GM19238 (cell line): ENCODE measurements around the gene ITGB1BP1.

Experiments
- DNase-seq: peaks from one replicate; pipeline ENCODE4 v3.0.0; 2011; ENCODE audit warnings: low spot score; ENCODE audit not compliant: insufficient read length

Gene ITGB1BP1

GRCh38 chr2:9424447-9425164 lies 1.3 kb upstream of the ITGB1BP1 start:
- no peak for DNase-seq

- no peak for DNase-seq
Observed at GRCh38 chr2:9423922-9424272, 569 bp upstream of the ITGB1BP1 start.

GRCh38 chr2:9422321-9423099 lies 818 bp downstream of the ITGB1BP1 start:
- peak; percentile 41 for DNase-seq

GRCh38 chr2:9420495-9420894 lies 2.8 kb downstream of the ITGB1BP1 start:
- no peak for DNase-seq

GRCh38 chr2:9419541-9419940 lies 3.8 kb downstream of the ITGB1BP1 start:
- DNase-seq = no peak

GRCh38 chr2:9418746-9419145 lies 4.6 kb downstream of the ITGB1BP1 start:
- no peak for DNase-seq

GRCh38 chr2:9417725-9418124 lies 5.6 kb downstream of the ITGB1BP1 start:
- DNase-seq = no peak

GRCh38 chr2:9416962-9417316 lies 6.4 kb downstream of the ITGB1BP1 start:
- DNase-seq = no peak

- no peak for DNase-seq
Observed at GRCh38 chr2:9416267-9416961, 6.9 kb downstream of the ITGB1BP1 start.

- DNase-seq = no peak
Observed at GRCh38 chr2:9415516-9416169, 7.7 kb downstream of the ITGB1BP1 start.

- DNase-seq = no peak
Observed at GRCh38 chr2:9412781-9413180, 10.5 kb downstream of the ITGB1BP1 start.

GRCh38 chr2:9410108-9410507 lies 13.2 kb downstream of the ITGB1BP1 start:
- DNase-seq = no peak

- DNase-seq = no peak
Observed at GRCh38 chr2:9408641-9409151, 14.6 kb downstream of the ITGB1BP1 start.

- no peak for DNase-seq
Observed at GRCh38 chr2:9407363-9407811, 15.9 kb downstream of the ITGB1BP1 start.

- DNase-seq = no peak
Observed at GRCh38 chr2:9406529-9407362, 16.6 kb downstream of the ITGB1BP1 start.

- no peak for DNase-seq
Observed at GRCh38 chr2:9405636-9406035, 17.7 kb downstream of the ITGB1BP1 start.

GRCh38 chr2:9404451-9404850 lies 18.9 kb downstream of the ITGB1BP1 start:
- no peak for DNase-seq

- no peak for DNase-seq
Observed at GRCh38 chr2:9403924-9404323, 19.4 kb downstream of the ITGB1BP1 start.

- DNase-seq = no peak
Observed at GRCh38 chr2:9401646-9402371, 21.5 kb downstream of the ITGB1BP1 start.

- no peak for DNase-seq
Observed at GRCh38 chr2:9401059-9401547, 22.2 kb downstream of the ITGB1BP1 start.
